Measurements from ENCODE around the gene FBN2.

GRCh38 chr5:128506643-128507042 is 31.4 kb downstream of the FBN2 start:
- TF ChIP-seq, protein P1, sequence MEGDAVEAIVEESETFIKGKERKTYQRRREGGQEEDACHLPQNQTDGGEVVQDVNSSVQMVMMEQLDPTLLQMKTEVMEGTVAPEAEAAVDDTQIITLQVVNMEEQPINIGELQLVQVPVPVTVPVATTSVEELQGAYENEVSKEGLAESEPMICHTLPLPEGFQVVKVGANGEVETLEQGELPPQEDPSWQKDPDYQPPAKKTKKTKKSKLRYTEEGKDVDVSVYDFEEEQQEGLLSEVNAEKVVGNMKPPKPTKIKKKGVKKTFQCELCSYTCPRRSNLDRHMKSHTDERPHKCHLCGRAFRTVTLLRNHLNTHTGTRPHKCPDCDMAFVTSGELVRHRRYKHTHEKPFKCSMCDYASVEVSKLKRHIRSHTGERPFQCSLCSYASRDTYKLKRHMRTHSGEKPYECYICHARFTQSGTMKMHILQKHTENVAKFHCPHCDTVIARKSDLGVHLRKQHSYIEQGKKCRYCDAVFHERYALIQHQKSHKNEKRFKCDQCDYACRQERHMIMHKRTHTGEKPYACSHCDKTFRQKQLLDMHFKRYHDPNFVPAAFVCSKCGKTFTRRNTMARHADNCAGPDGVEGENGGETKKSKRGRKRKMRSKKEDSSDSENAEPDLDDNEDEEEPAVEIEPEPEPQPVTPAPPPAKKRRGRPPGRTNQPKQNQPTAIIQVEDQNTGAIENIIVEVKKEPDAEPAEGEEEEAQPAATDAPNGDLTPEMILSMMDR (IDR thresholded peaks at IDR 0.05; ENCODE audit: poor library complexity), result no peak
- TF ChIP-seq EZH2 (IDR thresholded peaks at IDR 0.05; ENCODE audit: borderline replicate concordance), result no peak
